Loucy (cell line): ENCODE results near the gene WIPI1.

Experiments used
- H2AFZ ChIP-seq: fragments of 200-600 bp; sonication (generic); 2 replicates; pipeline ENCODE4 v1.6.0; 2016; ENCODE audit warnings: antibody characterized with exemption, mild to moderate bottlenecking, low read length, moderate library complexity
- H3F3A ChIP-seq: fragments of 200-600 bp; 2 replicates; pipeline ENCODE4 v1.6.0; 2016; ENCODE audit warnings: antibody characterized with exemption, low read depth, mild to moderate bottlenecking
- H3K27me3 ChIP-seq: fragments of 200-600 bp; sonication (generic); 2 replicates; pipeline ENCODE4 v1.6.1; 2014; ENCODE audit warnings: low read length, mild to moderate bottlenecking; ENCODE audit not compliant: insufficient read depth, poor library complexity, severe bottlenecking
- H3K36me3 ChIP-seq: fragments of 200-600 bp; sonication (generic); 2 replicates; pipeline ENCODE4 v1.6.1; 2016; ENCODE audit warnings: low read length; ENCODE audit not compliant: insufficient read depth
- H3K4me1 ChIP-seq: fragments of 200-600 bp; sonication (generic); 2 replicates; pipeline ENCODE4 v1.5.1; 2014; ENCODE audit warnings: low read length, mild to moderate bottlenecking; ENCODE audit not compliant: insufficient read depth, poor library complexity, severe bottlenecking
- H3K4me2 ChIP-seq: fragments of 200-600 bp; sonication (generic); 2 replicates; pipeline ENCODE4 v1.6.0; 2014; ENCODE audit warnings: antibody characterized with exemption, low read length, low read depth, mild to moderate bottlenecking; ENCODE audit not compliant: poor library complexity, severe bottlenecking
- H3K4me3 ChIP-seq: fragments of 200-600 bp; sonication (generic); 2 replicates; pipeline ENCODE4 v1.5.1; 2014; ENCODE audit warnings: low read length, mild to moderate bottlenecking, mixed read lengths; ENCODE audit not compliant: poor library complexity, severe bottlenecking
- H3K79me2 ChIP-seq: fragments of 200-600 bp; sonication (generic); 2 replicates; pipeline ENCODE4 v1.6.1; 2014; ENCODE audit warnings: low read length; ENCODE audit not compliant: insufficient read depth
- H3K9ac ChIP-seq: fragments of 200-600 bp; sonication (generic); 2 replicates; pipeline ENCODE4 v1.6.0; 2014; ENCODE audit warnings: mild to moderate bottlenecking, low read depth, low read length, moderate library complexity; ENCODE audit not compliant: poor library complexity, severe bottlenecking
- H3K9me2 ChIP-seq: fragments of 200-600 bp; sonication (generic); replicated peaks from 2 replicates; pipeline ENCODE4 v1.6.1; 2016; ENCODE audit warnings: low read depth, low read length, mixed read lengths
- H3K9me3 ChIP-seq: fragments of 200-600 bp; sonication (generic); 2 replicates; pipeline ENCODE4 v1.6.1; 2014; ENCODE audit warnings: mild to moderate bottlenecking, antibody characterized with exemption, low read length, low read depth; ENCODE audit not compliant: insufficient read depth
- H4K20me1 ChIP-seq: fragments of 200-600 bp; sonication (generic); 2 replicates; pipeline ENCODE4 v1.6.0; 2014; ENCODE audit warnings: antibody characterized with exemption, low read length, mild to moderate bottlenecking; ENCODE audit not compliant: insufficient read depth, poor library complexity, severe bottlenecking
- CTCF ChIP-seq: fragments of 200-600 bp; sonication (generic); conservative IDR thresholded peaks from 2 replicates; pipeline ENCODE4 v1.5.1; 2014; ENCODE audit warnings: mild to moderate bottlenecking, antibody characterized with exemption, low read length
- EZH2phosphoT487 ChIP-seq: fragments of 200-600 bp; IDR thresholded peaks from 2 replicates; pipeline ENCODE4 v1.6.1; 2018; ENCODE audit warnings: antibody characterized with exemption, mild to moderate bottlenecking, moderate library complexity, borderline replicate concordance

WIPI1 gene

DNA sequence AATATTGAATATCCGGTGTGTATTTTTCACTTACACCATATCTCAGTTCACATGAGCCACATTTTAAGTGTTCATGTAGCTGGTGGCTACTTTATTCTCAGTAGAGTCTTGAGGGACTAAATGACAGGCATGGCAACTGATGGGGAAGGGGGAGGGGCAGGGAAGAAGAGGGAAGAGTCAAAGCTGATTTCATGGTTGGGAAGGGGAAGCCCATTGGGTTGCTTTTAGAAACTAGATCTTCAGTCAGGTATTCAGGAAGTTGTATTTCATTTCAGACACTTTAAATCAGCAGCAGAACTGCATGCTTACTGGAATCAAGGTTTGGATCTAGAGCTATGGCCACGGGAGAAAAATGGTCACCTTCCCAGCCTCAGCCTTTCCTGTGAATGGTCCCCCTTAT lies 2.9 kb upstream of the WIPI1 start:
- Histone ChIP-seq H3K4me3 (peak overlapping the region; percentile 22), H3K4me1 (peaks cover 51% of the 10 kb centered on the region), H3K4me2 (peak overlapping the region; percentile 46), H3F3A (no peaks in the 10 kb centered on the region), H2AFZ (no peak overlapping the region), H3K9ac (peak overlapping the region; percentile 13), H3K9me2 (no peaks in the 10 kb centered on the region), H3K79me2 (peaks cover 10% of the 10 kb centered on the region; the same call in 1 of the 2 replicates), H3K36me3 (no peaks in the 10 kb centered on the region), H3K27me3 (no peaks in the 10 kb centered on the region), H4K20me1 (no peaks in the 10 kb centered on the region), H3K9me3 (no peaks in the 10 kb centered on the region)
- no peak for TF ChIP-seq EZH2phosphoT487
- TF ChIP-seq CTCF = no peak

DNA sequence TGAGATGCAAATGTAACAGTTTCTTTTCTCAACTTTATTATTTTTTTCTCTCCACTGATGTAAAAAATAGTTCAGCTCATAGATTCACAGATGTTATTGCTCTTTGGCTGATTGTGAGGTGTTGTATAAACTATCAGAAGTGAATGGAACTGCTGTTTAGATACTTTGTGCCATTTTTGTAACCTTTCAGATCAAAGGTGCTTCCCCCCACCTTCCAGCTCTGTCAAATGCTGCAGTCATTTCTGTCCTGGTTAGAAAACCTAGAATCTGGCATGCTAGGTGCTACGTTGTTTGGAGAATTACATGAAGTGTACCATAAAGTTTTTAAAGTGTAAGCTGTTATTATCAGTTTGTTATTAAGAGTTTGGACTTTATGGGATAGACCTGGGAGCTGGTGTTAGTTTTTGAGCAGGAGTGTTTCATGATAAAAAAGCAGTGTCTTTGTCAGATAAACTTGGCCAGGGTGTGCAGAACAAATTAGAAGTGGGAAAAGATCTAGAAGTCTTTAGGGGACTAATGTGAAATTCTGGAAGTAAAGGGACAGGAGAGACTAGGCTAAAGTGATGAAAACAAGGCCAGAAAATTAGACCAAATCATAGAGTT lies 1.8 kb upstream of the WIPI1 start:
- Histone ChIP-seq H3K79me2 (peaks cover 10% of the 10 kb centered on the region; the same call in 1 of the 2 replicates), H3K4me2 (no peak overlapping the region), H3K9me3 (no peaks in the 10 kb centered on the region), H3K36me3 (no peaks in the 10 kb centered on the region), H3K4me1 (peaks cover 51% of the 10 kb centered on the region), H3K9me2 (no peaks in the 10 kb centered on the region), H3K9ac (no peak overlapping the region), H4K20me1 (no peaks in the 10 kb centered on the region), H3F3A (no peaks in the 10 kb centered on the region), H2AFZ (no peak overlapping the region), H3K4me3 (no peak overlapping the region), H3K27me3 (no peaks in the 10 kb centered on the region)
- no peak for TF ChIP-seq CTCF
- no peak for TF ChIP-seq EZH2phosphoT487

DNA sequence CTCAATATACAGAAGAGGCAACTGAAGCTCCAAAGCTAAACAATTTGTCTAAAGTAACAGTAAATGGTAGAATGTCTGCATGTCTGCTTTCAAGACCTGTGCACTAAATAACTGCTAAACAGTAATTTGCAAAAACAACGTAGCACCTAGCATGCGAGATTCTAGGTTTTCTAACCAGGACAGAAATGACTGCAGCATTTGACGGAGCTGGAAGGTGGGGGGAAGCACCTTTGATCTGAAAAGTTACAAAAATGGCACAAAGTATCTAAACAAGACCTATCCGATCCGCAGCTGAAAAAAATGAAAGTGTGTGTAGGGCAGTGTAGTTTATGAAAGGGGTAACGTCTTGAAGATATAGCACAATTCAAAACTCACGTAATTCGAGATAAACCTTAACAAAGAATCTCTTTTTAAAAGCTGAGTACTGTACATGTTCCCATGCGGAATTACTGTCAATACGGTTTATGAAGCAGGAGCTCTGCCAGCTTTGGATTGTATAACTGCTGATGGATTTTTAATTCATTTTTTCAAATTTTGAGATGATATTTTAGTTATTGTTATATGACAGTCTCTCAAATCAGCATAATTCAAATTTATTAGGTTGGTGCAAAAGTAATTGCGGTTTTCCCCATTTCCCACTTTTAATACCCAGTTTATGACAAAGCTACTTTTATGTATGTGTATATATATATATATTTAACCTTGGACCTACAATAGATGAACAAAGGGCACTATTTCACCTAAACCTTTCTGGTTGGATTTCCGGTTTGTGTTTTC lies 1.2 kb upstream of the WIPI1 start:
- H3K79me2 ChIP-seq = peaks cover 10% of the 10 kb centered on the region; the same call in 1 of the 2 replicates
- peak overlapping the region; percentile 74 for H3K4me2 ChIP-seq
- no peaks in the 10 kb centered on the region for H3F3A ChIP-seq
- peak overlapping the region; percentile 18 for H3K9ac ChIP-seq
- peaks cover 51% of the 10 kb centered on the region for H3K4me1 ChIP-seq
- H3K36me3 ChIP-seq = no peaks in the 10 kb centered on the region
- 0 out of 2 replicates have a peak overlapping the region, but pooled peaks have one; percentile 44 for H2AFZ ChIP-seq
- H3K27me3 ChIP-seq = no peaks in the 10 kb centered on the region
- H3K4me3 ChIP-seq = peak overlapping the region; percentile 69
- TF ChIP-seq CTCF = no peak
- TF ChIP-seq EZH2phosphoT487 = no peak
- H4K20me1 ChIP-seq = no peaks in the 10 kb centered on the region
- H3K9me3 ChIP-seq = no peaks in the 10 kb centered on the region
- no peaks in the 10 kb centered on the region for H3K9me2 ChIP-seq
